22Rv1 (cell line): ENCODE measurements around the gene ASPRV1.

Experiments
- CTCF ChIP-seq: fragments of 450-650 bp; IDR thresholded peaks from 2 replicates; pipeline ENCODE4 v1.5.1; 2017; ENCODE audit warnings: mild to moderate bottlenecking
- ZFX ChIP-seq: fragments of 450-650 bp; IDR thresholded peaks from 2 replicates; pipeline ENCODE4 v1.6.1; 2017; ENCODE audit warnings: antibody characterized with exemption, borderline replicate concordance

DNA sequence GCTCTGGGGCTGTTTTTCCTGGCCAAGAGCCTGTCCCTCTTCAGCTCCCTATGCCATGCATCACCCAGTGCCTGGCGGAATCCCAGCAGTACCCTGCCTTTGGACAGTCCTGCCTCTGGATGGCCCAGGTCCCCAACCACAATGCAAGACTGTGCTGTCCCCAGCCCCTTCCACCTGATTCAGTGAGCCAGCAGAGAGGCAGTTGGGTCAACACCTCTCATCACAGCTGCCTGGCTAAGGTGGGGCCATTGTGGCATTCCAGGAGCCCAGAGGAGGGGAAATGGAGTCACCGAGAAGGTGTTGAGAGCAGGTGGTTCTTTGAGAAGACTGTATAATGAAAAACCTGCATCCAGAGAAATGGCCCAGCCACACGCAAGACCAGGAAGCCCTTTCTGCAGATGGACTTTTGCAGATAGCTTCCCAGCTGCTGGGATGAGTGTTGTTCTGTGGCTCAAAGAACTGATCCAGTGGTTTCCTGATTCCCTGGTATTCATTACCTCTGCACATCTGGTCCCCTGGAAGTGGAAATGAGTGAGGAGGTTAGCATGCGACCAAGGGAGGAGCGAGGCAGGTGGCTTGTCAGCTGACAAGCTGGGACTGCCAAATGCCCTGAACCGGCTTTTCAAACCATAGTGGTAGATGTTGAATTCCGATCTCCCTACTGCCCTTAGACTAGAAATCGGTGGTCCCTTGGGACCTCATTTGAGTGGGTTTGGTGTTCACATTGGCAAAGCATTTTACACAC, 1.7 kb upstream of the ASPRV1 start:
- no peak for TF ChIP-seq CTCF
- no peak for TF ChIP-seq ZFX
